Gastroesophageal sphincter (tissue), 4 donors: Measurements from ENCODE around the gene AUTS2. TPM values are rescaled to one million over a fixed set of nuclear protein-coding genes. Genes with fewer than 3 reads are reported as not detected.

Experiments used
- ATAC-seq: fragments of 150-250 bp; one replicate; pipeline ENCODE4 v1.9.1; 2016; ENCODE audit warnings: mild to moderate bottlenecking, moderate library complexity
- H3K27ac ChIP-seq, 4 donors: fragments of 200-600 bp; sonication (generic) in 3 of 4; 1 replicate in 3 of 4; 2 replicates in 1 of 4; pipeline ENCODE4 v1.5.1; 2016 to 2019
- H3K27me3 ChIP-seq: fragments of 200-600 bp; sonication (generic); one replicate; pipeline ENCODE4 v1.5.1; 2019
- H3K36me3 ChIP-seq, 2 donors: fragments of 200-600 bp; sonication (generic); one replicate each; pipeline ENCODE4 v1.5.1; 2019; ENCODE audit warnings: control low read depth in 1 of 2
- H3K4me1 ChIP-seq, 3 donors: fragments of 200-600 bp; sonication (generic); 1 replicate in 2 of 3; 2 replicates in 1 of 3; pipeline ENCODE4 v1.5.1; 2016 to 2019; ENCODE audit warnings: control low read depth in 2 of 3
- H3K4me3 ChIP-seq, 2 donors: fragments of 200-600 bp; sonication (generic); one replicate each; pipeline ENCODE4 v1.5.1; 2019; ENCODE audit warnings: mild to moderate bottlenecking in 1 of 2, moderate library complexity in 1 of 2
- H3K9me3 ChIP-seq, 3 donors: fragments of 200-600 bp; sonication (generic); one replicate each; pipeline ENCODE4 v1.5.1; 2017 to 2019; ENCODE audit warnings: control low read depth in 2 of 3
- EP300 ChIP-seq: sonication (generic); formaldehyde crosslinking; IDR thresholded peaks from one replicate; pipeline ENCODE4 v1.6.1; 2017; ENCODE audit warnings: antibody characterized with exemption, mild to moderate bottlenecking
- POLR2A ChIP-seq, 2 donors: fragments of 450-650 bp; IDR thresholded peaks; one replicate each; pipeline ENCODE4 v1.6.1; 2017; ENCODE audit warnings: antibody characterized with exemption in 2 of 2, mild to moderate bottlenecking in 2 of 2, moderate library complexity in 1 of 2
- POLR2AphosphoS5 ChIP-seq: sonication (generic); formaldehyde crosslinking; IDR thresholded peaks from one replicate; pipeline ENCODE4 v1.6.1; 2017; ENCODE audit warnings: antibody characterized with exemption
- WGBS, 2 donors: methylation state at CpG; one replicate each; pipeline ENCODE4 v1.1.5; 2018; ENCODE audit warnings: low coverage in 1 of 2; 5-methylcytosine and 5-hydroxymethylcytosine counted together
- total RNA-seq, 4 donors: library from RNA; depleted of rRNA; stranded (reverse); fragments of >200 nt; gene quantifications; one replicate each; pipeline ENCODE4 v1.1.0, GENCODE V29; 2016
- TF ChIP-seq, protein P1 (sequence below), 4 experiments: fragments of 200-600 bp in 2 of 4; fragments of 450-650 bp in 2 of 4; sonication (generic) in 1 of 4; IDR thresholded peaks; one replicate each; pipeline ENCODE4 v1.5.1; 2017 to 2019; ENCODE audit warnings: antibody characterized with exemption in 4 of 4, mild to moderate bottlenecking in 2 of 4, moderate library complexity in 2 of 4

AUTS2 gene
- total RNA-seq, 4 donors from 2014 or later: 12.2 to 48.7 (median 44.1) TPM

GRCh38 chr7:70637726-70638125, 1039.5 kb downstream of the AUTS2 start:
- Histone ChIP-seq H3K27ac (no peak overlapping the region), H3K36me3 (no peaks in the 10 kb centered on the region), H3K4me3 (no peak overlapping the region), H3K27me3 (no peaks in the 10 kb centered on the region), H3K9me3 (no peaks in the 10 kb centered on the region), H3K4me1 (peaks cover 0 to 13% (median 0%) of the 10 kb centered on the region in 3 donors)
- no peak for ATAC-seq
- WGBS, 2 donors: 17 to 67% methylated on average over 1 of the region's 1 CpG
- TF ChIP-seq EP300 (no peak), POLR2A (IDR thresholded peaks at IDR 0.05) (no peak), POLR2AphosphoS5 (no peak)
- TF ChIP-seq, protein P1, sequence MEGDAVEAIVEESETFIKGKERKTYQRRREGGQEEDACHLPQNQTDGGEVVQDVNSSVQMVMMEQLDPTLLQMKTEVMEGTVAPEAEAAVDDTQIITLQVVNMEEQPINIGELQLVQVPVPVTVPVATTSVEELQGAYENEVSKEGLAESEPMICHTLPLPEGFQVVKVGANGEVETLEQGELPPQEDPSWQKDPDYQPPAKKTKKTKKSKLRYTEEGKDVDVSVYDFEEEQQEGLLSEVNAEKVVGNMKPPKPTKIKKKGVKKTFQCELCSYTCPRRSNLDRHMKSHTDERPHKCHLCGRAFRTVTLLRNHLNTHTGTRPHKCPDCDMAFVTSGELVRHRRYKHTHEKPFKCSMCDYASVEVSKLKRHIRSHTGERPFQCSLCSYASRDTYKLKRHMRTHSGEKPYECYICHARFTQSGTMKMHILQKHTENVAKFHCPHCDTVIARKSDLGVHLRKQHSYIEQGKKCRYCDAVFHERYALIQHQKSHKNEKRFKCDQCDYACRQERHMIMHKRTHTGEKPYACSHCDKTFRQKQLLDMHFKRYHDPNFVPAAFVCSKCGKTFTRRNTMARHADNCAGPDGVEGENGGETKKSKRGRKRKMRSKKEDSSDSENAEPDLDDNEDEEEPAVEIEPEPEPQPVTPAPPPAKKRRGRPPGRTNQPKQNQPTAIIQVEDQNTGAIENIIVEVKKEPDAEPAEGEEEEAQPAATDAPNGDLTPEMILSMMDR (IDR thresholded peaks at IDR 0.05): no peak

DNA sequence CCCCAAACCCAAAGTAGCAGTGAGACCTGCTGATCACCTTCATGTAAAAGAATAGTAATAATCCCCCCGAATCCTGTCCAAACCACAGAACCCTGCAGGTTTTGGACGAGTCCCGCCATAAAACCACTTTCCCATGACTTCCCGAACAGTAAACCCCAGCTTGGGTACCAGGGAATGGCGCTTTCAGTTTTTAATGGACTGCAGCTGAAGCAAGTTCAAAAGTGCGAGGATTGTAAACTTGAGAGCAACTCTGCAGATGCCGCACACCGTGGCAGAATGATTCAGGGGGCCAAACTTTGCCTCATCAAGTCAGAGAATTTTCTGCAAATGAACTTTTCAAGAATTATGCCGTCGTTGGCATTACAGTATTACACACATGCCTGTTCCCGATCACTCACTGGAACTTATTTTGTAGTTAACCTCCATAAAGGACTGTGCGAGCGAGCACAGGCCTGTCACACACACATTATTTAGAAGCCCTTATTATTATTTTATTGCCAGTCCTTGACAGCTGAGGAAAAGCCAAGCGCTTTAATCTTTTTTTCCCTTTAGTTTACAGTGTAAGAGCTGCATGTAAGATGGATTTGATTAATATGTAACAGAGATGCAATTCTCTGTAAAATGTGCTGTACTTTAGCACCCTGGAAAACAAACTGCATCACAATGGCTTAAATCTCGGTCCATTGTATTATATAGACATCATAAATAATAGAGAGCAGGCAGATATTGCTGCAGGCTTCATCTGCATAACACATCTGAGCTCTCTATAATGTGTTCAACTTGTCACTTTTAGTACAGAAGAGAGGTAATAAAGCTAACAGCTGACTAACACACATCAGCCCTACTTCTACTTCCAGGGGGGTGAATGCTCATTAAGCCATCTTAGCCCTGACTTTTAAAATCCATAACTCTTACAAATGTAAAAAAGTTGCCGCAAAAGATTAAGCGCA, 1040.2 kb downstream of the AUTS2 start:
- WGBS, 2 donors: 48 to 87% methylated on average over 11 to 14 of the region's 17 CpGs
- Histone ChIP-seq H3K4me3 (no peak overlapping the region), H3K9me3 (no peaks in the 10 kb centered on the region), H3K27me3 (no peaks in the 10 kb centered on the region), H3K27ac (no peak overlapping the region), H3K36me3 (no peaks in the 10 kb centered on the region), H3K4me1 (peaks cover 0 to 13% (median 0%) of the 10 kb centered on the region in 3 donors)
- TF ChIP-seq POLR2A (IDR thresholded peaks at IDR 0.05): no peak
- no peak for TF ChIP-seq EP300
- TF ChIP-seq, protein P1 (IDR thresholded peaks at IDR 0.05): no peak
- TF ChIP-seq POLR2AphosphoS5: no peak
- no peak for ATAC-seq

DNA sequence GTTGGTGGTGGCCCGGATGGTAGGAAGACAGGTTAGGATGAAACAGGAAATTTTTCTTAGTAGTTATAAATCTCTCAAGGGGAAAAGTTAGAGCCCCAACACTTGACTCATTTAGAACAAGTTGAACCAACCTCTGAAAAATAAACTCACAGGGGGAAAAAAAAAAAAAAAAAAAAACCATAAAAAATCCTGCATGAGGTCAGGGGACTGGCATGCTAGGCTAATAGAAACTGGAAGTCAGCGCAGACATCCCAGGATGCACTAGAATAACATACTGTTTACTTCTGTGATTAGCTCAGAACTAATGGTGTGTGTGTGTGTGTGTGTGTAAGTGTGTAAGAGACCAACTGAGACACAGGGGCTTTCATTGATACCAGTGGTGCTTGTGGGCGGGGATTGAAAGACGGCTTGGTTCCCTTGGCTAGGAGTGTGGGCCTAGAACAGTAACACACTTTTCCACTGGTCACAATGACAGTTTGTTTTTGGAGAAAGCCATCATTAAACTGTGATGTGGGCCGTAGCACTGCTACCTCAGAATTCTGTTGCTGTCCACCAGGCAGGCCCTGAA, 1042.1 kb downstream of the AUTS2 start:
- Histone ChIP-seq H3K27ac (no peak overlapping the region), H3K4me1 (peaks cover 0 to 13% (median 0%) of the 10 kb centered on the region in 3 donors), H3K4me3 (no peak overlapping the region), H3K9me3 (no peaks in the 10 kb centered on the region), H3K27me3 (no peaks in the 10 kb centered on the region), H3K36me3 (no peaks in the 10 kb centered on the region)
- WGBS, 2 donors: 80 to 82% methylated on average over 4 to 5 of the region's 5 CpGs
- TF ChIP-seq EP300 (no peak), POLR2A (IDR thresholded peaks at IDR 0.05) (no peak), POLR2AphosphoS5 (no peak)
- TF ChIP-seq, protein P1 (IDR thresholded peaks at IDR 0.05): no peak
- ATAC-seq: no peak

DNA sequence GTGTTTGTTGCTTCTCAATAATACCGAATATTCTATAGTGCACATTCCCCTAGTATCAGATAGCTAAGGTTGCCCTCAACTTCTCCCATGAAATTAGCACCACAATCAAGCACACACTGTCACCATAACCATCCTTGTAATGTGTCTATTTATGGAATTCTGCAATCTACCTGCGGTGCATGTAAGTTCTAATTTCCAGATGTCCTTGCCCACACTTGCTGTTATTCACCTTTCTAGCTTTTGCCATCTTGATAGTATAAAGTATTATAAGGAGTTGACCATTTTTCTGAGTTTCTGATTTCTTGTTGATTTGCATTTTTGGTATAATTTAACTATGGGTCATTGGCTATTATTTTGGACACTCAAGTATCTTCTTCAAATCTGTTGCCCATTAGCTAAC, 1043.6 kb downstream of the AUTS2 start:
- Histone ChIP-seq H3K36me3 (no peaks in the 10 kb centered on the region), H3K27me3 (no peaks in the 10 kb centered on the region), H3K27ac (no peak overlapping the region), H3K9me3 (no peaks in the 10 kb centered on the region), H3K4me3 (no peak overlapping the region), H3K4me1 (peaks cover 0 to 13% (median 0%) of the 10 kb centered on the region in 3 donors)
- no peak for ATAC-seq
- 90 to 92% methylated on average over 2 of the region's 2 CpGs for WGBS, 2 donors
- no peak for TF ChIP-seq EP300
- no peak for TF ChIP-seq POLR2AphosphoS5
- TF ChIP-seq POLR2A (IDR thresholded peaks at IDR 0.05): no peak
- TF ChIP-seq, protein P1 (IDR thresholded peaks at IDR 0.05): no peak
